SK-N-SH (cell line): Measurements from ENCODE around the gene NBEA. TPM values are rescaled to one million over a fixed set of nuclear protein-coding genes. Genes with fewer than 3 reads are reported as not detected.

Experiments used
- CTCF ChIA-PET: fragments of 300-600, 350-600 bp; formaldehyde crosslinking; extraction: SDS; loops from one replicate; lab custom pipeline; 2021; lab: Yijun Ruan, JAX
- POLR2A ChIA-PET: fragments of 350-600 bp; sonication (Branson Sonifier 250); formaldehyde crosslinking; extraction: SDS; loops from one replicate; lab custom pipeline; 2020; ENCODE audit warnings: antibody characterized with exemption, inconsistent platforms; lab: Yijun Ruan, JAX
- DNase-seq: peaks from one replicate; pipeline ENCODE4 v3.0.0; 2012
- H2AFZ ChIP-seq: fragments of 200-600 bp; sonication (generic); 2 replicates; pipeline ENCODE4 v1.8.1; 2016; ENCODE audit warnings: antibody characterized with exemption, mild to moderate bottlenecking, low read depth
- H3F3A ChIP-seq: fragments of 200-600 bp; sonication (generic); replicated peaks from 2 replicates; pipeline ENCODE3; 2016; ENCODE audit warnings: antibody characterized with exemption, mild to moderate bottlenecking; ENCODE audit not compliant: insufficient read depth
- H3K27ac ChIP-seq, 2 experiments: fragments of 200-500 bp in 1 of 2; fragments of 200-600 bp in 1 of 2; sonication (Bioruptor generic) in 1 of 2; sonication (generic), shearing (Covaris generic) in 1 of 2; 2 replicates each; pipeline versions ENCODE4 v1.5.1 to v1.6.1; 2014 to 2016; ENCODE audit warnings: low read depth in 2 of 2, inconsistent platforms in 1 of 2, low read length in 1 of 2, mild to moderate bottlenecking in 1 of 2, mixed read lengths in 1 of 2
- H3K27me3 ChIP-seq: fragments of 200-600 bp; sonication (generic), shearing (Covaris generic); 2 replicates; pipeline ENCODE4 v1.6.1; 2016; ENCODE audit warnings: mixed run types; ENCODE audit not compliant: insufficient read depth
- H3K36me3 ChIP-seq, 2 experiments: fragments of 200-500 bp in 1 of 2; fragments of 200-600 bp in 1 of 2; sonication (Bioruptor generic) in 1 of 2; sonication (generic) in 1 of 2; replicated peaks in 1 of 2; 2 replicates each; pipeline versions ENCODE3 to v1.5.1; 2014 to 2016; ENCODE audit warnings: low read length in 1 of 2, mild to moderate bottlenecking in 1 of 2; ENCODE audit not compliant: insufficient read depth in 2 of 2, control insufficient read depth in 1 of 2
- H3K4me1 ChIP-seq, 2 experiments: fragments of 200-500 bp in 1 of 2; fragments of 200-600 bp in 1 of 2; sonication (Bioruptor generic) in 1 of 2; sonication (generic), shearing (Covaris generic) in 1 of 2; 2 replicates each; pipeline versions ENCODE4 v1.5.1 to v1.6.1; 2014 to 2016; ENCODE audit warnings: low read depth in 1 of 2, low read length in 1 of 2, mixed run types in 1 of 2; ENCODE audit not compliant: insufficient read depth in 2 of 2, control insufficient read depth in 1 of 2
- H3K4me2 ChIP-seq: fragments of 200-600 bp; sonication (generic), shearing (Covaris generic); 2 replicates; pipeline ENCODE4 v1.6.1; 2017; ENCODE audit warnings: mixed run types
- H3K4me3 ChIP-seq, 2 experiments: fragments of 200-500 bp in 1 of 2; fragments of 200-600 bp in 1 of 2; sonication (Bioruptor generic) in 1 of 2; sonication (generic), shearing (Covaris generic) in 1 of 2; 2 replicates each; pipeline versions ENCODE4 v1.5.1 to v1.8.1; 2014 to 2016; ENCODE audit warnings: low read depth in 2 of 2, inconsistent platforms in 1 of 2, low read length in 1 of 2, mild to moderate bottlenecking in 1 of 2, mixed read lengths in 1 of 2, moderate library complexity in 1 of 2
- H3K79me2 ChIP-seq: fragments of 200-600 bp; sonication (generic); 2 replicates; pipeline ENCODE4 v1.8.1; 2017; ENCODE audit warnings: mild to moderate bottlenecking; ENCODE audit not compliant: insufficient read depth
- H3K9ac ChIP-seq: fragments of 200-600 bp; sonication (generic); 2 replicates; pipeline ENCODE4 v1.6.1; 2017; ENCODE audit warnings: mixed run types
- H3K9me2 ChIP-seq: fragments of 200-600 bp; sonication (generic); 2 replicates; pipeline ENCODE4 v1.6.1; 2017; ENCODE audit warnings: mixed run types
- H3K9me3 ChIP-seq: fragments of 200-600 bp; sonication (generic); 2 replicates; pipeline ENCODE4 v1.6.1; 2017; ENCODE audit warnings: mixed run types, mild to moderate bottlenecking, moderate library complexity
- H4K20me1 ChIP-seq: fragments of 200-600 bp; sonication (generic); 2 replicates; pipeline ENCODE4 v1.6.1; 2017; ENCODE audit warnings: mild to moderate bottlenecking, mixed run types; ENCODE audit not compliant: insufficient read depth
- CHD2 ChIP-seq: fragments of 150-350 bp; IDR thresholded peaks from 2 replicates; pipeline ENCODE4 v1.6.1; 2018; ENCODE audit warnings: low read length; ENCODE audit not compliant: partially characterized antibody
- ELF1 ChIP-seq: IDR thresholded peaks from 2 replicates; pipeline ENCODE4 v1.4.0; 2012
- EP300 ChIP-seq, 2 experiments: IDR thresholded peaks; 2 replicates each; pipeline versions ENCODE4 v1.4.0 to v1.6.1; 2012; ENCODE audit warnings: borderline replicate concordance in 1 of 2, low read depth in 1 of 2, low read length in 1 of 2
- EZH2phosphoT487 ChIP-seq: fragments of 200-600 bp; sonication (generic); IDR thresholded peaks from 2 replicates; pipeline ENCODE4 v1.6.1; 2017; ENCODE audit warnings: low read depth, mixed run types, mild to moderate bottlenecking, antibody characterized with exemption, moderate library complexity, borderline replicate concordance
- FOSL2 ChIP-seq: IDR thresholded peaks from 2 replicates; pipeline ENCODE4 v1.4.0; 2012; ENCODE audit warnings: low read depth, mild to moderate bottlenecking, moderate library complexity, borderline replicate concordance
- FOXM1 ChIP-seq: IDR thresholded peaks from 2 replicates; pipeline ENCODE4 v1.4.0; 2012; ENCODE audit warnings: low read depth, mild to moderate bottlenecking
- GABPA ChIP-seq: IDR thresholded peaks from 2 replicates; pipeline ENCODE4 v1.4.0; 2012; ENCODE audit warnings: low read depth, mild to moderate bottlenecking
- GATA2 ChIP-seq: sonication (generic); formaldehyde crosslinking; IDR thresholded peaks from 2 replicates; pipeline ENCODE4 v1.5.0; 2020; ENCODE audit warnings: mild to moderate bottlenecking, missing genetic modification reagents
- IRF3 ChIP-seq: fragments of 150-350 bp; IDR thresholded peaks from 2 replicates; pipeline ENCODE4 v1.6.1; 2016; ENCODE audit warnings: mild to moderate bottlenecking, low read depth, low read length
- JUND ChIP-seq: IDR thresholded peaks from 2 replicates; pipeline ENCODE4 v1.4.0; 2012
- MEF2A ChIP-seq: IDR thresholded peaks from 2 replicates; pipeline ENCODE4 v1.4.0; 2012; ENCODE audit warnings: low read depth, borderline replicate concordance
- NFIC ChIP-seq: IDR thresholded peaks from 2 replicates; pipeline ENCODE4 v1.4.0; 2012; ENCODE audit warnings: borderline replicate concordance
- NRF1 ChIP-seq: IDR thresholded peaks from 2 replicates; pipeline ENCODE4 v1.6.1; 2012; ENCODE audit warnings: low read depth, mild to moderate bottlenecking, low read length
- PBX3 ChIP-seq: IDR thresholded peaks from 2 replicates; pipeline ENCODE4; 2012
- RAD21 ChIP-seq: IDR thresholded peaks from 2 replicates; pipeline ENCODE4 v1.6.1; 2012; ENCODE audit warnings: mild to moderate bottlenecking, low read length
- RCOR1 ChIP-seq: fragments of 150-350 bp; IDR thresholded peaks from 2 replicates; pipeline ENCODE4 v1.6.1; 2017; ENCODE audit warnings: antibody characterized with exemption, low read length
- RFX5 ChIP-seq: IDR thresholded peaks from 2 replicates; pipeline ENCODE4 v1.6.1; 2012; ENCODE audit warnings: mild to moderate bottlenecking, improper control_type of control experiment, low read length
- RXRA ChIP-seq: IDR thresholded peaks from 2 replicates; pipeline ENCODE4 v1.4.0; 2012; ENCODE audit warnings: low read depth, mild to moderate bottlenecking, borderline replicate concordance
- SIN3A ChIP-seq: IDR thresholded peaks from 2 replicates; pipeline ENCODE4 v1.6.1; 2012; ENCODE audit warnings: low read depth, mild to moderate bottlenecking, low read length, moderate library complexity, borderline replicate concordance
- TAF1 ChIP-seq: IDR thresholded peaks from 2 replicates; pipeline ENCODE4 v1.6.1; 2012; ENCODE audit warnings: low read depth, mild to moderate bottlenecking, low read length, moderate library complexity, borderline replicate concordance
- TCF12 ChIP-seq: IDR thresholded peaks from 2 replicates; pipeline ENCODE4 v1.4.0; 2012
- TEAD4 ChIP-seq: IDR thresholded peaks from 2 replicates; pipeline ENCODE4 v1.4.0; 2012; ENCODE audit warnings: mild to moderate bottlenecking, borderline replicate concordance; ENCODE audit not compliant: insufficient read depth
- USF1 ChIP-seq: IDR thresholded peaks from 2 replicates; pipeline ENCODE4 v1.4.0; 2012; ENCODE audit warnings: low read depth, borderline replicate concordance
- polyA plus RNA-seq, 3 experiments: library from polyadenylated mRNA; depleted of rRNA; stranded (reverse); fragments of >200 nt; gene quantifications; 2 replicates each; pipeline ENCODE4 v1.2.3, GENCODE V29; 2012

The NBEA gene
- polyA plus RNA-seq, 1 of the 3 experiments (the other 2 are of a cell fraction): 12.3 TPM

- DNase-seq: no peak
Measured at GRCh38 chr13:35378939-35379338, 436.9 kb downstream of the NBEA start.

GRCh38 chr13:35379663-35380062 is 437.6 kb downstream of the NBEA start:
- CTCF ChIA-PET: interaction anchor here (0.7 to 0.9 kb wide), 2 partner anchors 9 to 188 kb away, joined by 3 read pairs; no protein-coding TSS in a partner anchor
- H3K27me3 ChIP-seq: no peaks in the 10 kb centered on the region
- no peaks in the 10 kb centered on the region for H3K36me3 ChIP-seq
- no peak for DNase-seq
- no peaks in the 10 kb centered on the region; a peak in 1 of 4 replicates for H3K4me1 ChIP-seq
- H4K20me1 ChIP-seq: no peaks in the 10 kb centered on the region
- no peaks in the 10 kb centered on the region for H3K9me3 ChIP-seq
- no peaks in the 10 kb centered on the region for H3K9me2 ChIP-seq
- H3K9ac ChIP-seq: no peak overlapping the region
- no peaks in the 10 kb centered on the region for H3F3A ChIP-seq
- POLR2A ChIA-PET: no interaction called here
- H3K79me2 ChIP-seq: no peaks in the 10 kb centered on the region
- H3K4me3 ChIP-seq: no peak overlapping the region
- H3K4me2 ChIP-seq: no peak overlapping the region
- no peak overlapping the region for H2AFZ ChIP-seq
- no peak overlapping the region for H3K27ac ChIP-seq
- no peak for TF ChIP-seq IRF3
- no peak for TF ChIP-seq NFIC
- no peak for TF ChIP-seq FOXM1
- TF ChIP-seq ELF1: no peak
- TF ChIP-seq TCF12: no peak
- no peak for TF ChIP-seq GATA2 (CRISPR knock-in tag)
- TF ChIP-seq NRF1: no peak
- no peak for TF ChIP-seq RCOR1
- TF ChIP-seq PBX3: no peak
- TF ChIP-seq RXRA: no peak
- no peak for TF ChIP-seq RAD21
- TF ChIP-seq RFX5: no peak
- no peak for TF ChIP-seq TAF1
- TF ChIP-seq MEF2A: no peak
- TF ChIP-seq EP300 (IDR thresholded peaks at IDR 0.05; ENCODE audit: borderline replicate concordance in 1 of 2, low read depth in 1 of 2, low read length in 1 of 2): no peak

More at GRCh38 chr13:35378939-35379338, 436.9 kb downstream of the NBEA start:
- H2AFZ ChIP-seq: no peak overlapping the region; the same call in 1 of the 2 replicates
- no peaks in the 10 kb centered on the region for H3K36me3 ChIP-seq
- no peaks in the 10 kb centered on the region for H3F3A ChIP-seq
- no peaks in the 10 kb centered on the region; a peak in 1 of 4 replicates for H3K4me1 ChIP-seq
- no peak overlapping the region for H3K4me3 ChIP-seq
- no peak overlapping the region for H3K27ac ChIP-seq
- no peak overlapping the region for H3K9ac ChIP-seq
- H3K9me2 ChIP-seq: no peaks in the 10 kb centered on the region
- ChIA-PET CTCF (interaction anchor here (0.7 kb wide), 1 partner anchor 187 kb away, joined by 3 read pairs; no protein-coding TSS in a partner anchor), POLR2A (no interaction called here)
- H3K9me3 ChIP-seq: no peaks in the 10 kb centered on the region
- H3K27me3 ChIP-seq: no peaks in the 10 kb centered on the region
- TF ChIP-seq RFX5 (no peak), CHD2 (no peak), TAF1 (no peak), EZH2phosphoT487 (no peak), MEF2A (no peak), TEAD4 (no peak), GABPA (no peak), SIN3A (no peak), USF1 (no peak), NFIC (no peak), NRF1 (no peak), JUND (no peak), FOSL2 (no peak), IRF3 (no peak)
- H4K20me1 ChIP-seq: no peaks in the 10 kb centered on the region
- no peaks in the 10 kb centered on the region for H3K79me2 ChIP-seq
- H3K4me2 ChIP-seq: no peak overlapping the region
